GM10248 (cell line): ENCODE measurements around the gene LRP1.

ENCODE experiments used
- CTCF ChIA-PET: fragments of 300-600 bp; sonication (Branson Sonifier 250); formaldehyde crosslinking; extraction: SDS; loops from one replicate; lab custom pipeline; 2021; ENCODE audit warnings: antibody characterized with exemption; lab: Yijun Ruan, JAX
- POLR2A ChIA-PET: fragments of 350-650 bp; sonication (Branson Sonifier 250); formaldehyde crosslinking; extraction: SDS; loops from one replicate; lab custom pipeline; 2020; ENCODE audit warnings: antibody characterized with exemption; lab: Yijun Ruan, JAX
- DNase-seq: peaks from one replicate; pipeline ENCODE4 v3.0.0; 2012; ENCODE audit errors: extremely low spot score
- CTCF ChIP-seq: IDR thresholded peaks from 2 replicates; pipeline ENCODE4 v1.5.1; 2012; ENCODE audit warnings: mild to moderate bottlenecking, low read depth; ENCODE audit errors: extremely low read depth, missing control alignments, control extremely low read depth

Gene LRP1

GRCh38 chr12:57171668-57172067 is 43.4 kb downstream of the LRP1 start:
- no peak for DNase-seq
- no peak for TF ChIP-seq CTCF
- ChIA-PET POLR2A (no interaction called here), CTCF (interaction anchor here (1.4 to 11.3 kb wide), 4 partner anchors 13 to 101 kb away, joined by 3 to 122 read pairs (median 12); no protein-coding TSS in a partner anchor)

- DNase-seq, result peak; percentile 59
- peak; percentile 67 for TF ChIP-seq CTCF
- ChIA-PET POLR2A (no interaction called here), CTCF (interaction anchor here (1.0 to 11.3 kb wide), 22 partner anchors 8 to 172 kb away, joined by 3 to 122 read pairs (median 6); partner anchors contain the start of genes LRP1 and STAT6)
Measured at GRCh38 chr12:57173089-57173488, 44.8 kb downstream of the LRP1 start.

- TF ChIP-seq CTCF, result no peak
- CTCF ChIA-PET, result interaction anchor here (0.9 to 11.3 kb wide), 22 partner anchors 9 to 824 kb away, joined by 3 to 122 read pairs (median 6); partner anchors contain the start of genes LRP1 and STAT6
- DNase-seq, result no peak
- POLR2A ChIA-PET, result interaction anchor here (0.6 kb wide), 1 partner anchor 24 kb away, joined by 6 read pairs; no protein-coding TSS in a partner anchor
Measured at GRCh38 chr12:57173683-57174082, 45.4 kb downstream of the LRP1 start.

GRCh38 chr12:57175428-57176138 is 47.3 kb downstream of the LRP1 start:
- CTCF ChIA-PET, result interaction anchor here (0.9 to 11.3 kb wide), 13 partner anchors 9 to 83 kb away, joined by 3 to 122 read pairs (median 4); partner anchors contain the start of gene LRP1
- DNase-seq, result peak; percentile 77
- POLR2A ChIA-PET, result no interaction called here
- peak; percentile 42 for TF ChIP-seq CTCF

- DNase-seq, result no peak
- ChIA-PET CTCF (interaction anchor here (1.0 to 11.3 kb wide), 11 partner anchors 8 to 84 kb away, joined by 3 to 122 read pairs (median 5); partner anchors contain the start of gene LRP1), POLR2A (interaction anchor here (0.7 kb wide), 1 partner anchor 580 kb away, joined by 4 read pairs; no protein-coding TSS in a partner anchor)
- TF ChIP-seq CTCF, result no peak
Measured at GRCh38 chr12:57176139-57176477, 47.8 kb downstream of the LRP1 start.

- POLR2A ChIA-PET, result interaction anchor here (0.7 kb wide), 1 partner anchor 580 kb away, joined by 4 read pairs; no protein-coding TSS in a partner anchor
- CTCF ChIA-PET, result interaction anchor here (1.0 to 11.3 kb wide), 6 partner anchors 8 to 85 kb away, joined by 3 to 122 read pairs (median 4); no protein-coding TSS in a partner anchor
- no peak for DNase-seq
- TF ChIP-seq CTCF, result no peak
Measured at GRCh38 chr12:57176846-57177245, 48.6 kb downstream of the LRP1 start.
